GM18909 (cell line): ENCODE results near the gene CLEC2B.

Source experiments
- ATAC-seq: cut with Tn5 transposase; IDR thresholded peaks from one replicate; pipeline ENCODE4 v1.9.1; 2021; ENCODE audit warnings: mild to moderate bottlenecking; ENCODE audit not compliant: unreplicated experiment, poor library complexity

Gene CLEC2B

GRCh38 chr12:9810671-9811070 lies 58.5 kb downstream of the CLEC2B start:
- ATAC-seq = no peak

DNA sequence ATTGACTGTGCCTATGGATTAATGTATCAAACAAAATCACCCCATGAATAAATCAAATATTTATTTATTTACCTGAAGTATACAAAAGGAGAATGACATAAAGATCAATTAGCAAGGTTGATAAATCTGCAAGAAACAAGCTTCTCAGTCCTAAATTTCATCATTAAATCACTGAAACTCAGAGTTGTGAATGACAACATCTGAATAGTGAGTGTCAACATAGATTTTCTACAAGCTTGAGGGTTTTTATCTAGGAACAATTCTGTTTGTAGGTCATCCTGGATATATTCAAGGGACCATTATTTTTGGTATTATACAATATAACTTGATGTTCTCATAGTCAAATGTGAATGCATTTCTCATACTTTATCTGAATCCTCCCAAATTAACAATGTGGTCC lies 59.3 kb downstream of the CLEC2B start:
- no peak for ATAC-seq

- no peak for ATAC-seq
Observed at GRCh38 chr12:9809338-9809737, 59.8 kb downstream of the CLEC2B start.

DNA sequence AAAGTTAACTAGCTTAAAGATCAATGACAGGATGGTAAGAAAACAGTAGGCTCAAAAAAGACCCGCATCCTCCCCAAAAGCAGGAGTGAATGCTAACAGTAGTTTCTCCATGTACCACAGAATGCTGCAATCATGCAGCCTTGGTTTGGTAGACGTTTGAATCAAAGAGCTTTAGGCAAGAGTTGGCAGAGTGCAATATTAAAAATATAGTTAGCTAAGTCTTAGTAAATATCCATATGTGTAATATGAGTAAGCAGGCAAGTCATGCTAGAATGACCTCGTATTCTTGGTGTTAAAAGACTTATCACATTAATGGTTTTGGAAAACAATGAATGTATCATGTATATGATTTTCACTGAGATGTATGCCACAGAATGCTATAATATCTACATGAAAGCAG lies 60.6 kb downstream of the CLEC2B start:
- ATAC-seq = no peak

- ATAC-seq = no peak
Observed at GRCh38 chr12:9806714-9807113, 62.4 kb downstream of the CLEC2B start.

DNA sequence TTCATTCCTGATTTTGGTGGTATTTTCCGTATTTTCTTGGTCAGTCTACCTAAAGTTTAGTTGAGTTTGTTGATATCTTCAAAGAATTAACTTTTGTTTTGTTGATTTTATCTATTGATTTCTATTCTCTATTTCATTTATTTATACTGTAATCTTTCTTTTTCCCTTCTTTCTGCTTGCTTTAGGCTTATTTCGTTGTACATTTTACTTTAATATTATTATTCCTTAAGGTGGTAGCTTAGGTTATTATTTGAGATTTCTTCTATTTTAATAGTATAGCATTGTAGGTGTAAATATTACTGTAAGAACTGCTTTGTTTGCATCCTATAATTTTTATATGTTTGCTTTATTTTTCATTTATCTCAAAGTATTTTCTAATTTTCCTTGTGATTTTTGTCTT lies 63.3 kb downstream of the CLEC2B start:
- no peak for ATAC-seq
